IPS-NIHi11 (cell line): Measurements from ENCODE around the gene RAB11B.
A peak's percentile ranks its signal among the peaks of the same experiment; 100 is the strongest.
"Not testable (repeated sequence)": the region's sequence is repeated elsewhere in the genome, so short reads cannot be mapped to it uniquely, and the experiment has no call there.

Source experiments
- DNase-seq: peaks from one replicate; pipeline ENCODE4 v3.0.0; 2012; ENCODE audit warnings: mixed read lengths, low spot score

RAB11B gene

DNA sequence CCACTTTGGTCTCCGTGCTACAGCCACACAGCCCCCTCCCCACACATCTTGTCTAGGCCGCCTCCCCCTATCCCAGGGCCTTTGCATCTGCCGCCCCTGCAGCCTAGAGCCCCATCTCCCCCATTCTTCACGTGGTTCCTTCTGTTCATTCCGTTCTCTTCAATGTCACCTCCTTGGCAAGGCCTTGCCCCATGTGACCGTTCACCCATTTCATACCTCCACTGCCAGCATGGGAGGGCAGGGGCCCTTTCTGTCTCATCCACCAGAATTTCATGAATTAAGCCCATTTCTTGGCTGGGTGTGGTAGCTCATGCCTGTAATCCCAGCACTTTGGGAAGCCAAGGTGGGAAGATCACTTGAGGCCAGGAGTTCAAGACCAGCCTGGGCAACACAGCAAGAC, 38.9 kb downstream of the RAB11B start:
- DNase-seq = no peak

DNA sequence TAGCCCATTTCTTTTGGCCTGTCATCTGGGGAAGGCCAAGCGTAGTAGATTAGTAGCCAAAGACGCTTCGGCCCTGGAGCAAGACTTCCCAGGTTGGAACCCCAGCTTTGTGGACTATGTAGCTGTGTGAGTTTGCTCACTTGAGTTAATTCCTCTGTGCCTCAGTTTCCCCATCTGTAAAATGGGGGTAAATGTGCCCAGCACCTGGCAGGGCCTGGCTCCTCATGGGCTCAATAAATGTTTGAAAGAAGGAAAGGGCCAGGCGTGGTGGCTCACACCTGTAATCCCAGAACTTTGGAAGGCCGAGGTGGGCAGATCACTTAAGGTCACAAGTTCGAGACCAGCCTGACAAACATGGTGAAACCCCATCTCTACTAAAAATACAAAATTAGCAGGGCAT, 39.7 kb downstream of the RAB11B start:
- DNase-seq = no peak

DNA sequence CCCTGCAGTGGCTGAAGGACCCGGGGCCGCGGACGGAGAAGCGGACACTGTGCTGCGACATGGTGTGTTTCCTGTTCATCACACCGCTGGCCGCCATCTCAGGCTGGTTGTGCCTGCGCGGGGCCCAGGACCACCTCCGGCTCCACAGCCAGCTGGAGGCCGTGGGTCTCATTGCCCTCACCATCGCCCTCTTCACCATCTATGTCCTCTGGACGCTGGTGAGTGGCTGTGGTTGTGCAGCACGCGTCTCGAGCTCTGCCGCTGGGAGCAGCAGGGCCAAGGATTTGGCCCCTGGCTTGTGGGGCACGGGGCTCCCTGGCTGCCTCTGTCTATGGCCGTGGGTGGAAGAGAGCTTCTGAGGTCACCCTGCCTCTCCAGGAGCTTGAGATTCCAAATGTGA, 40.5 kb downstream of the RAB11B start:
- no peak for DNase-seq

DNA sequence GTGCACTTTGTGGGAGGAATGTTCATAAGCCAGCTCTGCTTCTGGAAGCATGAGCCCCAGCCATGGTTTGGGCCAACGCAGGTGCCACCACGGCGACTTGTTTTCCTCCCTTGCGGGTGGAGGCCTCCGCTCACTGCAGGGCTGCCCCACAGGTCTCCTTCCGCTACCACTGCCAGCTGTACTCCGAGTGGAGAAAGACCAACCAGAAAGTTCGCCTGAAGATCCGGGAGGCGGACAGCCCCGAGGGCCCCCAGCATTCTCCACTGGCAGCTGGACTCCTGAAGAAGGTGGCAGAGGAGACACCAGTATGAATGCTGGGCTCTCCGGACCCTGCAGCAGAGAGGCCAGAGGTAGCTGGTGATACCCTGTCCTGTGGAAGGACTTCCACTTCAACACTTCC, 48.1 kb downstream of the RAB11B start:
- DNase-seq = no peak

DNA sequence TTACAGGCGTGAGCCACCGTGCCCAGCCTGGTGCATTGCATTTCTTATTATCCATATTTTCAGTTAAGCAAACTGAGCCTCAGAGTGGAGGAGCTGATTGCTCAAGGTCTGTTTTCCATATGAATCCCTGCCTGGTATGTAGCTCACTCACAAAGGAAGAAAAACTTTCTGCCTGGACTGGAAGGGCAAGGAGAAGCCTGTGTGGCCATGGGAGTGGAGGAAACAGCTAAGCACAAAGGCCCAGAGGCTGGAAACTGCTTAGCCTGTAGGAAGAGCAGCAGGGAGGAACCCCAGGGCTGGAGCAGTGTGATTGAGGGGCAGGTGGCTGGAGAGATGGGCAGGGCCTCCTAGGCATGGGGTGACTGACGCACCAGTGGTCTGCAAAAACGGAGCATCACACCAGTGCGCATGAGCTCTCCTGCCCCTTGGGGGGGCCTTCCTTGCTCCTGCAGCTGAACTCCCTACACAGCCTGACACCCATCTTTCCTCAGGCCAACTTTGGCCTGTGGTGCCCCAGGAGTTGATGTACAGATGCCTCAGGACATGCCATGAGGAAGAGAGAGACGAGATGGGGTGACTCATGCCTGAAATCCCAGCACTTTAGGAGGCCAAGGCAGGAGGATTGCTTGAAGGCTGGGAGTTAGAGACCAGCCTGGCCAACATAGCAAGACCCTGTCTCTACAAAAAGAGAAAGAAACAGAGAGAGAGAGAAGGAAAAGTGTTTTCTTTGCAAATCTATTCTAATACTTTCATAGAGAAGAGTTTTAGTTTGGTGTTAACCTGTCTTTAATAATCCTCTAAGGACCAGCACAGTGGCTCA, 51.8 kb downstream of the RAB11B start:
- DNase-seq = peak; percentile 37

DNA sequence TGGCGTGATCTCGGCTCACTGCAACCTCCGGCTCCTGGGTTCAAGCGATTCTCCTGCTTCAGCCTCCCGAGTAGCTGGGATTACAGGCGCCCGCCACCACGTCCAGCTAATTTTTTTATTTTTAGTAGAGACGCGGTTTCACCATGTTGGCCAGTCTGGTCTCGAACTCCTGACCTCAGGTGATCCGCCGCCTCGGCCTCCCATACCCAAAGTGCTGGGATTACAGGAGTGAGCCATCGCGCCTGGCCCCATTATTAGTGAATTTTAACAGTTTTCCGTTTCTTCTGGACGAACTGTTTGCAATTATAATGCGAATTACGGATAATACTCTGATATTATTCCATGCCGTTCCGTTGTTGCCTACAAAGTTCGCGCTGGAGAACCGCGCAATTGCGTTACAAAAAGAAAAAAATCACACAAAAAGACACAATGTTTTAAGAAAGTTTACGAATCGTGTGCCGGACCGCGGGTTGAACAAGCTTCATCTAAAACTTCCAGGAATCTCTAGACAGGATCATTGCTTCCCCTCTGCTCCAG, 54.0 kb downstream of the RAB11B start:
- not testable (repeated sequence) for DNase-seq

DNA sequence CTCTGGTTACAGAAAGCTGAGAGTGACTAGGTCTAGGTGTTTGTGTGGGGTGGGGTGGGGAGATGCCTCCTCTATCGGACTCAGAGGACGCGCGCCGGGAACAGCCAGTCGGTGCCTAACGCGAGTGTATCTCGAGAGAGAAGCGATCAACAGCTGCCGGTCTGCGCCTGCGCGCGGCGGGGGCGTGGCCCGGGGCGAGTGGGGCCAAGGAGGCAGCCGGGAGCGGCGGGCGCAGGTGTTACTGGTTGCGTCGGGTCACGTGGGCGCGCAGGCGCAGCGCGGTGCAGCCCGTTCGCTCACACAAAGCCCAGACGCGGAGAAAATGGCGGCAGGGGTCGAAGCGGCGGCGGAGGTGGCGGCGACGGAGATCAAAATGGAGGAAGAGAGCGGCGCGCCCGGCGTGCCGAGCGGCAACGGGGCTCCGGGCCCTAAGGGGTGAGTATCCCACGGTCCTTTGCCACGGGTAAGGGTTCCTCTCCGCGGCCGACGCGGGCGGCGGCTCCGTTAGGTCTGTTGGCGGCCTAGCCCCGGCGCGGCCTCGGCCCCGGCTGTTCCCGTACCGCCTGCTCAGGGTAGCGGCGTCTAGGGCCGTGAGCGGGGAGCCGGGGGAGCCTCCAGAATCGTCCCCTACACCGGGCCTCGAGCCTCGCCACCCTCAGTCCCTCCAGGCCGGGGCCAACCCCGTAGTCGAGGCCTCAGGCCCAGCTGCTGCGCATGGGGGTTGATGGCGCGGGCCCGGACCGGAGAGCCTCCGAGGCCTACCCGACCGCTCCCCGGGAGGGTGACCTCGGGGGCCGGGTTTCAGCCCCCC, 54.7 kb downstream of the RAB11B start, which contains the start of gene HNRNPM:
Gene HNRNPM (plus strand): TSS at position 299 of the 811 bp plus-strand sequence. CDS start 24 bp downstream, at position 323.
- peak; percentile 99 for DNase-seq

DNA sequence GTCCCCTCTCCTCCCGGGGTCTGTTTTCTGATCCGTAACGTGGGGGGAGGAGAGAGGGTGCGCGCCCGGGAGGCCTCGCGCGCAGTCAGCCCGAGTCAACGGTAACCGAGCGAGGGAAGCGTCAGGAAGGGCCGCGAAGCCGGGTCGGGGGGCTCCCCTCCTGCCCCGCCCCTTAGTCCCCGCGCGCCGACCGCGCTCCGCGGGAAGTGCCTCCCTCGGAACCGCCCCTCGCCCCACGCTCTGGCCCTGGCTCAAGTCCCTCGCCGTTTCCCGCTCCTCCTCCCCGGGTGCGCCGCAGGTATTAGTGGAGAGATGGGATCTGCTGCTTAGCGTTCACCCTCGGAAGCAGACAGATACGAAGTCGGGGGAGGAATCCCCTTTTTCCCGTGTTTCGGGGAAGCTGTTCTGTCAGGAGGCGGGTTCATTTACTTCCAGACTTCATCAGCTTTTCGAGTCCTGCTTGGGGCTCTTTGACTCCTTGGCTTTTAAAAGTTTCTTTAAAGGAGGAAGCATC, 55.4 kb downstream of the RAB11B start:
- peak; percentile 56 for DNase-seq

DNA sequence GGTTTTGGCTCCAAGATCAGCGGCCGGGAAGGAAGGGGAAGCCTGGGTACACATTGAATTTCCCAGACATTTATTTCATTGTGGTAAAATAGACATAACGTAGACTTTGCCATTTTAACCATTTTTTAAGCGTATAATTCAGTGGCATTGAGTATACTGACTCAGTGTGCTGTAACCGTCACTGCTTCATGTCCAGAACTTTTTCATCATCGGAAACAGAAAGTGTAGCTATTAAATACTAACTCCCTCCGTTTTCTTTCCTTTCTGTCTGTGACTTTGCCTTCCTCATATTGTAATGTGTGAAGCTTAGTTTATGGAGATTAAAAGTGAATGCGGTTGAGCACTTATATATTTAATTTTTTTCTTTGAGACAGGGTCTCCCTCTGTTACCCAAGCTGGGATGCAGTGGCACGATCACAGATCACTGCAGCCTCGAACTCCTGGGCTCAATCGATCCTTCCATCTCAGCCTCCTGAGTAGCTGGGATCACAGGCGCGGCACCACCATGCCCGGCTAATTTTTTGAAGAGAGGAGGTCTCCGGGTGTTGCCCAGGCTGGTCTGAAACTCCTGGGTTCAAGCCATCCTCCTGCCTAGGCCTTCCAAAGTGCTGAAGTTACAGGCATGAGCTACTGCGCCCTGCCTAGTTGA, 56.0 kb downstream of the RAB11B start:
- no peak for DNase-seq

DNA sequence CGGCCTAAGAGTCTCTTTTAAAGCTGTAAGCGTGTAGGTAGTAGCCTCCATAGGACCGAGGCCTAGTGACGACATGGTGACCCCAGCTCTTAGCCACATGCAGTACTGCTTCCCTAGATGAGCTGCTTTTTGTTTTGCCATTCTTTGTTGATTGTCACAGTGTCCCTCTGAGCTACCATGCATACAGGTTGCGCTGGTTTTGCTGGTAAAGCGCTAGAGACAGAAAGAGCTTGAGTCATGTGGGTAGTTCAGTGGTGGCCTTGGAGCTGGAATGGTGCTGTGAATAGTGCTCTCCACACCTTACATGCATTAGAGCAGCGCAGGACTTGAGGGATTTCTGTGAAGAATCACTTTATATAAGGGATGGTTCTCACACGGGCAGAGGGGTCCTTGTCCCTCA, 59.7 kb downstream of the RAB11B start:
- no peak for DNase-seq

DNA sequence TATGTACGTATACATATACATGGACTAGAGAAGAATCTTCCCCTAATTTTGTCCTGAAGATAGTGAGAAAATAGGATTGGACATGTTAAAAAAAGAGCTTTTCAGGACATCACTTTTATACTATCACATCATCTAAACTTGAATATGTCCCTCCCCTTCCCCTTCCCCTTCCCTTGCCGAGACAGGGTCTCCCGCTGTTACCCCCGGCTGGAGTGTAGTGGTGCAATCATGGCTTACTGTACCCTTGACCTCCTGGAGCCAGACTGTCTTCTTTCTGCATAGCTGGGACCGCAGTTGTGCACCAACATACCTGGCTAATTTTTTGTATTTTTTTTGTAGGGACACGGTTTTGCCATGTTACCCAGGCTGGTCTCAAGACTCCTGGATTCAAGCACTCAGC, 61.2 kb downstream of the RAB11B start:
- no peak for DNase-seq

DNA sequence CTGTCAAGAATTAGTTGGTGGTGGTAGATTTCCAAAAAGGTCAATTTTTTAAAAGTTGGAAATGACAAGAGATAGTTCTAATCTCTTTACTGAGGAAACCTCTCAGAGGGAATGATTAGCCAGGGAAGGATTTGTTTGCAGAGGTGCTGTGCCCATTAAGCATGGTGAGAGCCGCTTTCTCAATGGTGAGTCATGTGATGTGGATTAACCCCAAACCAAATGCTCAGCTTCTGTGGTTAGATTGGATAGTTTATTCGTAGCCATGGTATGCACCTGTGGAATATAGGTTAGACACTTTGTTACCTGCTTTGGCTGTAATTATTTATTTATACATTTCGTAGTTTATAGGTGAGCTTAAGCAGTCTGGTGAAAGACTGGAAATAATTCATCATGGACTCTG, 61.7 kb downstream of the RAB11B start:
- DNase-seq = no peak

DNA sequence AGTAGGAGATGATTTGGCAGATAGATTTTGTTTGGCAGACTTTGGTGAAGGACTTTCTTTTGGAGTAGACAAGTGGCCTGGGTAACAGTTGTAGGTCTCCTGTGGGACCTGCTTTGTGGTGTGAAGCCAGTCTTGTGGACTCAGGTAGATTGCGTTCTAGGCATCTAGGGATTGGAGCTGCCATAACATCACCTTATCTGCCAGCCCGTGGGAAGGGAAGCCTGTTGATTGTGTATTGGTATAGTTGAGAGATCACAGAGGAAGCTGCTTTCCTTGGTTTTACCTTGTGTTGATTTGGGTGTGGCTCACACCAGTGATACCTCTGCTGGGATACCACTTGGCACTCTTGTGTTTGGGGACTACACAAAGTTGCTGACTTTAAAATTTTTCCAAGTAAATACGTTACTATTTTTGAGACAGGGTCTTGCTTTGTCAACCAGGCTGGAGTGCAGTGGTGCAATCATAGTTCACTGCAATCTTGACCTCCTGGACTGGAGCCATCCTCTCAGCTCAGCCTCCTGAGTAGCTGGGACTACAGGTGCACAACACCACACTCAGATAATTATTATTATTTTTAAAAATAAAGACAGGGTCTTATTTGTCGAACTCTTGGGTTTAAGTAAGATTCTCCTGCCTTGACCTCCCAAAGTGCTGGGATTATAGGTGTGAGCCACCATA, 62.4 kb downstream of the RAB11B start:
- DNase-seq = no peak

DNA sequence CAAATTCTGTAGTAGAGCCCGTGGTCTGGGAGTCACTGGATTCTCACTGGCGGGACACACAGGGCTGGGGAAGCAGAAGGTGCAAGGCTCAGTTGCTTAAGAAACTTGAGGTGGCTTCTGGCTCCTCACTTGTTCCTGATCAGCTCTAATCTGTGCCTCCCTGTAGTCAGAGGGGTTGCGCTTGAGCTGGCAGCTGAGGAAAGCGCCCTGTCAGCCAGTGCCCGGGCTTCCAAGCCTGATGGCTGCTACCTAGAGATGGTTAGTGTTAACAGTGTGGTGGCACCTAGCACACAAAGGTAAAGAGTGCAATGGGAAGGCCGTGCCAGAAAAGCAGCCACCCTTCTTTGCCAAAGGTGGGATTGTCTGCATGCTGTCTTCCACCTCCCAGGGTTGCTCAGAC, 63.5 kb downstream of the RAB11B start:
- no peak for DNase-seq
